ENCODE results near the gene NTNG1.
A peak's percentile ranks its signal among the peaks of the same experiment; 100 is the strongest.

Gene NTNG1

GRCh38 chr1:107419003-107419402 is 278.2 kb downstream of the NTNG1 start:
- FAIRE-seq: no peak

- FAIRE-seq: no peak
Measured at GRCh38 chr1:107422901-107423300, 282.1 kb downstream of the NTNG1 start.

GRCh38 chr1:107430540-107431228 is 289.8 kb downstream of the NTNG1 start:
- peak; percentile 60 for FAIRE-seq

DNA sequence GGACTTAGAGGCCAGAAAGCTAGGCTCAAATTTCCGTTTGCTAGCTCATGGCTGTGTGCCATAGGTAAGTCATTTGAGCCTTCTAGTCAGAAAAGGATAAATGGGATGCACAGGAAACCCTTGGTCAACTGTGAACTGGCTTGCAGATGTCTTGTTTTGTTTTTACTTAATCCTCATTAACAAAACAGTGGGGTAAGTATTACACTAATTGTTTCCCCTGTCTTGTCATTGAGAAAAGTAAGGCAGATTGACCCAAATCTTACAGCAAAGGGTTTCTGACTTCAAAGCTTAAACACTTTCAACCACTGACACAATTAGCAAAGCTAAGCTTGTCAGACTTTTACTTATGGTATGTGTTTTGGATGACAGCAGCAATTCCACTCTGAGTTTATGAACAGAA is 291.3 kb downstream of the NTNG1 start:
- no peak for FAIRE-seq

GRCh38 chr1:107433068-107433467 is 292.2 kb downstream of the NTNG1 start:
- FAIRE-seq: no peak

DNA sequence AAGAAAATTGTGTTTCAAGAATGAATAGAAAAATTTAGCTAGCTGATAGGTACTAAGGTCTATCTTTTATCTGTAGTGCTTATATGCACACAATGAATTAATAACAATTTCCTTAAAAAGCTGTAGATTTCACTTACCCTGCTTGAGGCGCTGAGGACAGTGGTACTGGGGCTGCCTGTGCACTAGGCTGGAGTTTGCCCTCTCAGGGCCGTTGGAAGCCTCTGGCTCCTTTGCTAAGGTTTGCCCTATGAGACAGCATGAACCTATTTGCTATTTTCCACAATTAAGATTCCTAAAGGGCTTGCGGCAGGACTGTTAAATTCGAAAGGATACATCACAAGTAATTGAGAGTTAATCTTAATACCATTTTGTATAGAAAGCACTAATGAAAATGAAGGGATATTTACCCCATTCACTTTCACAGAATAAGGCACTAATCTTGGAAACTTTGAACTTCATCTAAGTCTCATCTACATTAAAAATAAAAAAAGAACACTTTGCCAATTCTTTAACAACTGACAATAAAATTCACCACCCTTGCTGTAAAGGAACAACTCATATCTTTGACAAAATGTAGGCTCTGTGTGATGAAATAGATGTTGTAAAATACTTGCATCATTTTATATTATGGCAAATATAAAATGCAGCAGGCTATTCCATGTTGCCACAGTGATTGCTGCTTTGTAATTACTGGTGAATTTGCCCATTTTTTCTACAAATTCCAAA is 293.0 kb downstream of the NTNG1 start:
- no peak for FAIRE-seq

DNA sequence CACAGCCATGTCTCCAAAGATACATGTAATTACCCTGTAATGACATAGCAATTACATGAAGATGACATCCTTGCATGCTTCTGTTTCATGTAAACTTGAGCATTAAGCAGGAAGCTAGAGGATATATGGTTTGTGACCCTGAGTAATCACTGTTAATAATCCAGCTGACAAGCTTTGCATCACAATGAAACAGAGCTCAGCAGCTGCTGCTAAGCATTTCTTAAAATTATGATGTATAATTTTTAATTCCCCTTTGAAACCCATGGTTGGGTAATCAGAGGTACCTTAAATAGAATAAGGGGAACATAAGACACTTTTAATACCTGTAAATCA is 293.5 kb downstream of the NTNG1 start:
- FAIRE-seq: no peak

DNA sequence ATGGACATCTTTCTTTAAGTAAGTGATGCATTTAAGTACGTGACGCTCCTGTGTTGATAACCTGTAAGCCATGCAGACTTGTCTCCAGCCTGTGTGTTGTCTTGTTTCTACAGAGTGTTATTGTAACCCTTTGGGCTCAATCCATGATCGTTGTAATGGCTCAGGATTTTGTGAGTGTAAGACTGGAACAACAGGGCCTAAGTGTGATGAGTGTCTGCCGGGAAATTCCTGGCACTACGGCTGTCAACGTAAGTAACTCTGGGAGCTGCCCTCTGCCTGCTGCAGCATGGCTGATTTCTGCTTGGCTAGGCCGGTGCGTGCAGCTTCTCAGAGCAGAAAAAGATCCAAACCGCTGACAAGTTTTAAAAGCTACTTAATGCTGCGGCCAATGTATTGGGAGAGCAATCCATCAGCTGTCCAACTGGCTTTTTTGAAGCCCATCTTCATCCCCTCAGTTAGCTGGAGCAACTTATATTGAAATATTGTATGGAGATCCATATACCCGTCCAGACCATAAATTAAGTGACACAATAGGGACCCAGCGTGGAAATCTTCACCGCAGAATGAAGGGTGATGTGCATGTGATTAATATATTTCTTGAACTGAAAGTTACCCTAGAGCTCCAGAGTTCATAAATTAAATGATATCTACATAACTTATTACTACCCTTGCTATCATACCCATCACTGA is 295.9 kb downstream of the NTNG1 start:
- FAIRE-seq: no peak

DNA sequence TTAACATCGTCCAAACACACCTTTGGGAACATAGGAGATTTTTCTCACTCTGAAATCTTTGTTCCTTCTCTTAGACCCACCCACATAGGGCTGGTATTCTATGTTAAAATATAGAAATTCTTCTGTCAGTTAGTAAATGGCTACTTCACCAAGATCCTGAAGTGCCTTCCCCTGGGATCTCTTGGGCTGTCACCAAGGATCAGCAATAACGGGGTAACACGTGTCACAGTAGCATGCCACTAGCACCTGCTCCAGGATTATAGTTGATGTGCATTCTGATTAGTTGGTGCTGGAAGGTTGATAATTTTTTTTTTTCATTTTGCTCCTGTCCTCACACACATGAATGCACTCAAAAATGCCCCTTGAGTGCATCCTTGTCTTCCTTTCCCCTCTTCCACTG is 298.7 kb downstream of the NTNG1 start:
- no peak for FAIRE-seq

DNA sequence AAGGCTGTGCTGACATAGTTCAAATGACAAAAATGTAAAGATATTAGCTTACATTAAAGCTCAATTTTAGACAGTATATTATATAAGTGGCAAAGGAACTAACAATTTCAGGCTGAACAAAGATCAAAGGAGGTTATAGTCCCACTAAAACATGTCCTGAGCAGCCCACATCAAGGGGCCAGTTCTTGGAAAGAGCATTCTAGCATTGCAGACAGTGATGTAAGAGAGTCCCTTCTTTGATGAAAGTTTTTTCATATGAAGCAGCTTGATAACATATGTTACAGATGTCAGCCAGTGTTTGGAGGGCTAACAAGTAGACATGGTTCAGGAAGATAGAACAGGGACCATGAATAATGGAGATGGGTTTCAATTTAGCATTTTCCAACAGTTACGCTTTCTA is 301.7 kb downstream of the NTNG1 start:
- FAIRE-seq: no peak

- FAIRE-seq: no peak
Measured at GRCh38 chr1:107443027-107443426, 302.2 kb downstream of the NTNG1 start.

- FAIRE-seq: no peak
Measured at GRCh38 chr1:107443860-107444259, 303.0 kb downstream of the NTNG1 start.

GRCh38 chr1:107444302-107444701 is 303.5 kb downstream of the NTNG1 start:
- no peak for FAIRE-seq

- no peak for FAIRE-seq
Measured at GRCh38 chr1:107449326-107449725, 308.5 kb downstream of the NTNG1 start.

DNA sequence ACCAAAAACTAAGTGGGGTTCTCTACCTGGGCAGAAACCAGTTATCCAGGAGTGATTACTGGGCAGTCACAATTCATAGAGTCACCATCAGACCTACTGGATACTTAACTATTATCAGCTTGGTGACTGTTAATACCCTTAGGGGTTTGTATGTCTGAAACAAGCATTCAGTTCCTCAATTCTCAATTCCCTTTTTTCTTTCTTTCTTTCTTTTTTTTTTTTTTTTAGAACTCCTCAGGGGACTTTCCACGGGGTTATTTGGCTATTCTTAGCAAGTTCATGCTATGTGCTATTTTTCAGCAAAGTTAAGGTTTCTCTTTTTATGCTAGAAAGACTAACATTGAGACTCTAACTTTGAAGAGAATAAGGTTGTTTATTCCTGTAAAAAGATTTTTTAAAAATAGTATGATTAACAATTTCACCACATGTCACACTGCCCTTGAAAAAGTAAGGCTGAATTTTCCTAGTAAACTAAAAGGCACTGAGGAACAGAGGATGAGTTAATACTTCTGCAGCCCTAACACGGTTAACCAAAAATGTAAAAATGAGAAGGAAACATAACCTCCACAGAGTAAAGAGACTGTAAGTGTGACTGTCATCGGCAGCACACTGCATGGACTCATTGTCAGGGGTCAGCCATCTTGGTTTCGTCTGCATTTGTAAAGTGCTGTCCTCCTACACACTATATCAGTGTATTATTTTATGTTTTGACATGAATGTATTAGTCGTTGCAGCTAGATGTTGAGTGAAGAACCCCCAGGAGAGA is 310.2 kb downstream of the NTNG1 start:
- no peak for FAIRE-seq

GRCh38 chr1:107451715-107452114 is 310.9 kb downstream of the NTNG1 start:
- FAIRE-seq: no peak

DNA sequence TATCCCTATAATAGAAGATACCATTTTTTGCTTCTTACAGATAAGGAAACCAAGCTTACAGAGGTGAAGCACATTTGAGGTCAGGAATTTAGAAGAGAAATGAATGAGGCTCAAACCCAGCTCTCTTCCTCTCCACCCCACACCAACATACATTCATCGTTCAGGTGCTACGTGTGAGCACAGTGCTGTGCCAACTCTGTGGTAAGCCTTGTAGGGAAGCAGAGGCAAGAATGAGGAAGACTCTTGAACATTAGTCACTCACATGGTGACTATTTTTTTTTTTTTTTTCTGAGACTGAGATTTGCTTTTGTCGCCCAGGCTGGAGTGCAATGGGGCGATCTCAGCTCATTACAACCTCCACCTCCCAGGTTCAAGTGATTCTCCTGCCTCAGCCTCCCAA is 314.0 kb downstream of the NTNG1 start:
- FAIRE-seq: no peak

GRCh38 chr1:107457989-107458388 is 317.1 kb downstream of the NTNG1 start:
- no peak for FAIRE-seq

DNA sequence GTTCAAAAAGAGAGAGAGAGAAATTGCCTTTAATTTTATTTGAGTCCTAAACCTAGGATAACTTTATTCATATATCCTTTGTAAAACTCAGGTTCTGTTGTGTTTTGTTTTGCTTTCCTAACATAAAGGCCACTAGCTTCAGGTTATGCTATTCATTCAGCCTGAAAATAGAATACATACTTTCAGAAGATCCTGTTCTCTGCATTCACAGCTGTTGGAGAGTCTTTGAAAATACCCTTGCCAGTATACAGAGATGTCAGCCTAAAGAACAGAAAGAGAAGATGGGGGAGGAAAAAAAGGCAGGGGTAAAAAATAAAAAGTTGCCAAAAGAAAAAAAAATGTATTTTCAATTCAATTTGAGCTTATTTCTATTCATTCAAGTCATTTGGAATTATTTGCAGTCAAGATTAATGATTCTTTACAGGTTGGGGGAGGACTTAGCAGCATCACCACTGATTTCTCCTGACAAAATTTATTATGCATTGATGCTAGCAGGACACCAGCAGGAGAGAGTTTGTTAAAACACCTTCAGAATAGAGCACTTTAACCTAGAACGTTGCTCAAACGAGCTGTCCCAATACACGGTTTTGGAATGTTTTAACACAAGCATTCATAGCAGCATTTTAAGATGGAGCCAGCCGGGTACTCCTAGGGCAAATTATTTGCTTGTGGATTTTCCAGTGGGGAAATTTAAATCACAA is 318.5 kb downstream of the NTNG1 start:
- FAIRE-seq: no peak

DNA sequence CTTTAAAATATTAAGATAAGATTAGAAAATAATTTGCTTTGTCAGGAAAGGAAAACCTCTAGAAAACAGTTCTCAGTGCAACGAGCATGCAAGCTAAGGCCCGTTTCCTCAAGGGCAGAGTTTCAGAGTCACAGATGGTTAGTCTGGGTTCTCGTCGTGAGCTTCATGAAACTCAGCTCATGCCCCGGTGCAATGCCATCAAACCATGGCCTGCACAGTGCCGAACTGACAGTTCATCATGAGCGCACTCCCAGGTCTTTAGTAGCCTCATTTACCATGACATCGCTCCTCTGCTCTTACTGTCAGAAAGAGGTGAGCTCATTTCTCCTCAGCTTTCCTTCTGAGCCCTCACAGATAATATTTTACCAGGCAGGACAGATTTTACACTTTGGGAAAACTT is 319.2 kb downstream of the NTNG1 start:
- FAIRE-seq: no peak

DNA sequence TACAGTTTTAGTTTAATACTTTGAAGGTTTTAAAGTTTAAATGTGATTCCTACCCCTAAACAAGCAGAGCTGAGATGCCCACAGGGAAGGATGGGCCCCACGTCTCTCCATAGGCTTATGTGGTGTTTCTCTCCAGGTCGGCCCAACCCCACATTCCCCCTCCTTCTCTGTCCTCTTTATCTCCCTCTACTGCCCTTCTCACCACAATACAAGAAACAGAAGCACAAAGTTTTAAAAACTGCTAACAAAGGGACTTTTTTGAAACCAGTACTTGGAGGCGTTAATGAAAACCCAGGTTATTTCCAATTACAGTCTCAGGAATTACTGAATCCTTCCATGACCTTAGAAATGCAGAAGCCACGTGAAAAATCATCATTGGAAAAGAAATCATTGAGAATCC is 324.0 kb downstream of the NTNG1 start:
- FAIRE-seq: no peak

GRCh38 chr1:107467286-107467685 is 326.4 kb downstream of the NTNG1 start:
- no peak for FAIRE-seq

DNA sequence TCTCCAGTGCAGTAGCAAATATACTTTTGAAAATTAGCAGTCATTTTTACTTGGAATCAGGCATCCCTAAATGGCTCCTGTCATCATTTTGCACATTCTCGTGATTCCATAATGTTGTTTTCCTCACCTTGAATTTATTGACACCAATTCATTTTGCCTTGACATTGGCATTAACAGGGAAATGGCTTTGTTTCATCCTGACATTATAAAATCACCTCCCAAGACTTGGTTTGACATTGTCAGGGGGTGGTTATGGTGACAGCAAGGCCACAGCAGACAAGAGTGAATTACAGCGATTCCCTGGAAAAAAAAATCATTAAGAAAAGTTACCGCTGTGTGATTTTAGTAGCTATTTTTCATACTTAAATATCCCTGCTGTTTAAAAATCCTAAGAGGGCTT is 327.0 kb downstream of the NTNG1 start:
- no peak for FAIRE-seq

Data from islet of Langerhans (tissue), 1 donor.